GM21526 (cell line): ENCODE data around the gene DDX25.

Experiments used
- ATAC-seq: cut with Tn5 transposase; IDR thresholded peaks from one replicate; pipeline ENCODE4 v1.9.1; 2021; ENCODE audit warnings: moderate library complexity; ENCODE audit not compliant: unreplicated experiment, low FRiP score

Gene DDX25

GRCh38 chr11:125933030-125933813 lies 28.9 kb downstream of the DDX25 start:
- no peak for ATAC-seq

GRCh38 chr11:125934473-125934872 lies 30.2 kb downstream of the DDX25 start:
- no peak for ATAC-seq

GRCh38 chr11:125935056-125935455 lies 30.7 kb downstream of the DDX25 start:
- ATAC-seq = no peak

- ATAC-seq = no peak
Measured at GRCh38 chr11:125935618-125936199, 31.4 kb downstream of the DDX25 start.

GRCh38 chr11:125938418-125938817 lies 34.1 kb downstream of the DDX25 start:
- no peak for ATAC-seq

GRCh38 chr11:125939081-125939521 lies 34.8 kb downstream of the DDX25 start:
- ATAC-seq = no peak

- no peak for ATAC-seq
Measured at GRCh38 chr11:125940145-125940544, 35.8 kb downstream of the DDX25 start.

GRCh38 chr11:125941267-125941618 lies 36.9 kb downstream of the DDX25 start:
- ATAC-seq = no peak

GRCh38 chr11:125941619-125942611 lies 37.6 kb downstream of the DDX25 start:
- no peak for ATAC-seq

- ATAC-seq = no peak
Measured at GRCh38 chr11:125942771-125943428, 38.6 kb downstream of the DDX25 start.

- ATAC-seq = no peak
Measured at GRCh38 chr11:125943661-125944349, 39.5 kb downstream of the DDX25 start.

- ATAC-seq = no peak
Measured at GRCh38 chr11:125944350-125945010, 40.2 kb downstream of the DDX25 start.

GRCh38 chr11:125945011-125945796 lies 40.9 kb downstream of the DDX25 start:
- ATAC-seq = no peak

GRCh38 chr11:125945797-125946520 lies 41.7 kb downstream of the DDX25 start, which contains the start of gene VSIG10L2:
VSIG10L2 (plus strand) TSS chr11:125946044; CDS start chr11:125946056, 12 bp downstream.
- no peak for ATAC-seq

GRCh38 chr11:125946712-125947418 lies 42.6 kb downstream of the DDX25 start:
- no peak for ATAC-seq

- ATAC-seq = no peak
Measured at GRCh38 chr11:125947419-125948277, 43.3 kb downstream of the DDX25 start.
